ENCODE data around the gene MAGI1.

DNA sequence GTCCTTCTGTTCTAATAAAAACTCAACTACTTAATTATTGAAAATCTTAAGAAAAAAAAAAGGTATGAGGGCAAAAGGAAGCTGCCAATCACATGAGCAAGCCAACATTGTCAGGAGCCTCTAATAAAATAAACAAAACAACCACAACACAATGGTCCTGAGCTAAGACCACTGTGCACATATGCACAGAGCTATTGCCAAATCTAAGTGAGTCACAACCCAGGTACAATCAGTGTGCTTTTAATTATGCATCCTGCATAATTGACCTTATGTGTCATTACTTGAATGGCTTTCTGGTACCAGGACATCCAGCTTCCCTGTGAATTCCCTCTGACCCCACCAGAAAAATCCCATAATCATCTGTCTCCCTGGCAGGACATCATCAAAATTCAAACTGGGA lies 639.8 kb downstream of the MAGI1 start:
- TF ChIP-seq, protein P1, sequence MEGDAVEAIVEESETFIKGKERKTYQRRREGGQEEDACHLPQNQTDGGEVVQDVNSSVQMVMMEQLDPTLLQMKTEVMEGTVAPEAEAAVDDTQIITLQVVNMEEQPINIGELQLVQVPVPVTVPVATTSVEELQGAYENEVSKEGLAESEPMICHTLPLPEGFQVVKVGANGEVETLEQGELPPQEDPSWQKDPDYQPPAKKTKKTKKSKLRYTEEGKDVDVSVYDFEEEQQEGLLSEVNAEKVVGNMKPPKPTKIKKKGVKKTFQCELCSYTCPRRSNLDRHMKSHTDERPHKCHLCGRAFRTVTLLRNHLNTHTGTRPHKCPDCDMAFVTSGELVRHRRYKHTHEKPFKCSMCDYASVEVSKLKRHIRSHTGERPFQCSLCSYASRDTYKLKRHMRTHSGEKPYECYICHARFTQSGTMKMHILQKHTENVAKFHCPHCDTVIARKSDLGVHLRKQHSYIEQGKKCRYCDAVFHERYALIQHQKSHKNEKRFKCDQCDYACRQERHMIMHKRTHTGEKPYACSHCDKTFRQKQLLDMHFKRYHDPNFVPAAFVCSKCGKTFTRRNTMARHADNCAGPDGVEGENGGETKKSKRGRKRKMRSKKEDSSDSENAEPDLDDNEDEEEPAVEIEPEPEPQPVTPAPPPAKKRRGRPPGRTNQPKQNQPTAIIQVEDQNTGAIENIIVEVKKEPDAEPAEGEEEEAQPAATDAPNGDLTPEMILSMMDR (conservative IDR thresholded peaks at IDR 0.05; ENCODE audit: low read length) = no peak
- TF ChIP-seq EZH2phosphoT487 (IDR thresholded peaks at IDR 0.05; ENCODE audit: borderline replicate concordance) = no peak

Measured in Loucy (cell line).